GM19467 (cell line): ENCODE results near the gene TNFRSF9.

Experiments
- ATAC-seq: cut with Tn5 transposase; IDR thresholded peaks from one replicate; pipeline ENCODE4 v1.9.1; 2021; ENCODE audit warnings: mild to moderate bottlenecking, moderate library complexity; ENCODE audit not compliant: unreplicated experiment

Gene TNFRSF9

DNA sequence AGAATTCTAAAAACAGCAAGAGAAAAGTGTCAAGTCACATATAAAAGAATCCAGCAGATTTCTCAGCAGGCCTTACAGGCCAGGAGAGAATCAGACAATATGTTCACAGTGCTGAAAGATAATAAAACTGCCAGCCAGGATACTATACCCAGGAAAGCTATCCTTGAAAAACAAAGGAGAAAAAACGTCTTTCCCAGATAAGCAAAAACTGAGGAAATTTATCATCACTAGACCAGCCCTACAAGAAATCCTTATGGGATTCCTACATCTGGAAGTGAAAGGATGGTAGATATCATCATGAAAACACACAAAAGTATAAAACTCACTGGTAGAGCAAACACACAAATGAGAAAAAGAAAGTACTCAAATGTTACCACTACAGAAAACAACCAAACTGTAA is 62.6 kb downstream of the TNFRSF9 start:
- no peak for ATAC-seq

DNA sequence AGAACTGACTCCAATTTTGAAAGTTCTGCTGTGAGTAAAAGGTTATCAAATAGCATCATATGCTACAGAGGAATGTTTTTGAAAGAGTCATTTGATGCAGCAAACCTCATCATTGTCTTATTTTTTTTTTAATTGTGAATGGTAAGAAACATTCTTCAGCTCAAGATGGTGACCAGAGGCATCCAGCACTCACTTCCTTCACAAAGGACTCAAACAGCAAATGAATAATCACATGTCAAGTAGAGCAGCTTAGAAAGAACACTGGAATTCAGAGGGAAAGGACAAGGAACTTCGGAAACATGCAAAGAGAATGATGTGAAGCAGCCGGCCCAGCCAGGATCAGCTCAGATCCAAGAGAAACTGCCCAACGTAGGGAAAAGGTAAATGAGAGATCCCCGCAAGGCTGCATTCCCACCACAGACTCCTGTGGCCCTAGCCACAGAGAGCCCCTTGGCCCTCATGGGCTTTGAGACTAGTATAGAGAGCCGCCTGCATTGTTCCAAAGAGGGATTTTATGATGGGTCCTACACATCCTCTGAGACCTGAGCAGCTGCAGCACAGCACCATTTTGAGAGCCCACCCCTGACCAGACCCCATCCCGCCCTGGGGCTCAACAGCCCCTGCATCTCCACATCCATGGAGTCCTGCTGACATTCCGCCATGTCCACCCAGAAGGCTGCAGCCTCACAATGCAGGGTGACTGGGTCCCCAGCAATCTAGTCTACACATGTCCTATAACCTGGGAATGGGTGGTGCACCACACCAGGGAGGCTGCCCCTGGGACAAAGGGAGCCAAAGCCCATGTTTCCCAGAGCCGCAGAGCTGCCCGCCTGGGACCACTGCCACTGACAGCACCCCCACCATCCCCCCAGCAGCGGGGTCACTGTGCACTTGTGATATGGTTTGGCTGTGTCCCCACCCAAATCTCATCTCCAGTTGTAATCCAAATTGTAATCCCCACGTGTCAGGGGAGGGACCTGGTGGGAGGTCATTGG is 66.5 kb downstream of the TNFRSF9 start:
- ATAC-seq = no peak

- no peak for ATAC-seq
These were observed 69.5 kb downstream of the TNFRSF9 start for GRCh38 chr1:7871136-7871535.

DNA sequence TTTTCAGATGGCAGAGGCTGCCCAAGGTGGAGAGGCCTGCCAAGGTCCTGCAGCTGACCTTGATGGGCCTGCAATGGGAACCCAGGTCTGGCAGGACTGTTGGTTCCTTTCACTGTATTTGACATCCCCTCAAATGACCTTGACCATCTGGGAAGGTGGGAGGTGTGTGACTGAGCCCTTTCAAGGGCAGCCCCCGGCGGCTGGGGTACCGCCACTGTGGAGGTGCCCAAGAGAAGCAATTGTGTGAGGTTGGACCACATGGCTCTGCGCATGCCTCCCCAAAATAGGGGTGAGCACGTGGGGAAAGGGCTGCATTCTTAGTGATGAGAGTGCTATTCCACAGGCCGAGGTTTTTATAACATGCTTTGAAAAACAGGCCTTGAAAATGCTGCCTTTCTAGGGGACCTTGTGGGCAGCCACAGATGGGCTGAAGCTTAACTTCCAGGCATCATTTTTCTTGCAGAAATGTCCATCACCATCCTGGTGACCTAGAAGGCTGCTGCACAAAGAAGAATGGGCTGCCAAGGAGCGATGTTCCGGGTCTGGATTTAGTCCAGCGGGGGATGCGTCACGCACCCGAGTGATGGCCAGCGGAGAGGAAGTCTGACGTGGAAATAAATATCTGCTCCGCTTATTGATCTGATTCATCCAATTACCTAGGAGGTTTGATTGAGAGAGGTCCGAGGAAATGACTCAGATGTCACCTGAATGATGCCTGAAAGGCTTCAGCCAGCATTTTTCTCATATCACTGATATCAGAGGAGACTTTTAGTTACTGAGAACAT is 71.3 kb downstream of the TNFRSF9 start:
- ATAC-seq = no peak

- no peak for ATAC-seq
These were observed 72.4 kb downstream of the TNFRSF9 start for GRCh38 chr1:7868070-7868780.

DNA sequence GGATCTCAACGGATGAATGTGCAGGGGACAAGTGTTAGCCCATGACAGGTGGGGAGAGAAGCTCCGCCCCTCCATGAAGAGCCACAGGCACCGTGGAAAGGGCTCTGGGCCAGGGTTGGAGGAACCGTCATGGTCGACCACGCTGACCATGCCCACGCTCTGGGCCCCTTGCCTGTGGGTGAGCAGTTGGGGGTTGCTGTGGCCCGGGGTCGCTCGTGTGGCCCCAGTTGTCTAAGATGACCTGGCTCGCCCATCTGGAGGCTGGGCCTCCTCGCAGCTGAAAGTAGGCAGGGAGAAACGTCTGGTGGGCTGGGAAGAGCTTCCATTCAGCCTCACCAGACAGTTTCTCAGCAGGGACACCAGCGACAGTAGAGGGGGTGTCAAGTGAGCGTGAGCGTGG is 74.7 kb downstream of the TNFRSF9 start:
- ATAC-seq = no peak
